Tibial nerve (tissue), 4 donors: ENCODE data around the gene NTM.

Experiments
- EP300 ChIP-seq, 2 donors: sonication (generic); formaldehyde crosslinking; IDR thresholded peaks; one replicate each; pipeline ENCODE4 v1.6.1; 2017; ENCODE audit warnings: antibody characterized with exemption in 2 of 2, mild to moderate bottlenecking in 1 of 2
- POLR2A ChIP-seq, 2 donors: fragments of 450-650 bp; IDR thresholded peaks; one replicate each; pipeline ENCODE4 v1.6.1; 2017; ENCODE audit warnings: antibody characterized with exemption in 2 of 2, mild to moderate bottlenecking in 2 of 2, moderate library complexity in 2 of 2
- TF ChIP-seq, protein P1 (sequence below), 5 experiments: fragments of 200-600 bp in 3 of 5; fragments of 450-650 bp in 2 of 5; sonication (generic) in 3 of 5; IDR thresholded peaks; one replicate each; pipeline ENCODE4 v1.5.1; 2016 to 2019; ENCODE audit warnings: antibody characterized with exemption in 5 of 5, mild to moderate bottlenecking in 3 of 5, moderate library complexity in 2 of 5

DNA sequence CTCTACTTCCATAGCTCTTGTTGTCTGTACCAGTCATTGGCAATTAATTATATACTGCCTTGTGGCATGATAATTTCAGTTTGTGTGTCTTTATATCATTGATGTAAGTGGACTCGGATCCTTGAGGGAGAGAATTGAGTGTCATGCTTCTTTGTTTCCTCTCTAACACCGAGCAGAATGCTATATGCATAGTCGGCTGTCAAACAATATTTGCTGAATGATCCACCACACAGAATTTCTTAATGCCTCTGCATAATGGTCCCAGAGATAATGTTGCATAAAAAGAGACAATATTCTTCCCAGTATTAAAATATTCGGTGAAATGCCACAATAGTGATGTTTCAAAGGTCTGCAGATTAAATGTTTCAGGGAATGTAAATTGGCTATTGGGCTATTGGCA is 664.8 kb downstream of the NTM start:
- TF ChIP-seq, protein P1, sequence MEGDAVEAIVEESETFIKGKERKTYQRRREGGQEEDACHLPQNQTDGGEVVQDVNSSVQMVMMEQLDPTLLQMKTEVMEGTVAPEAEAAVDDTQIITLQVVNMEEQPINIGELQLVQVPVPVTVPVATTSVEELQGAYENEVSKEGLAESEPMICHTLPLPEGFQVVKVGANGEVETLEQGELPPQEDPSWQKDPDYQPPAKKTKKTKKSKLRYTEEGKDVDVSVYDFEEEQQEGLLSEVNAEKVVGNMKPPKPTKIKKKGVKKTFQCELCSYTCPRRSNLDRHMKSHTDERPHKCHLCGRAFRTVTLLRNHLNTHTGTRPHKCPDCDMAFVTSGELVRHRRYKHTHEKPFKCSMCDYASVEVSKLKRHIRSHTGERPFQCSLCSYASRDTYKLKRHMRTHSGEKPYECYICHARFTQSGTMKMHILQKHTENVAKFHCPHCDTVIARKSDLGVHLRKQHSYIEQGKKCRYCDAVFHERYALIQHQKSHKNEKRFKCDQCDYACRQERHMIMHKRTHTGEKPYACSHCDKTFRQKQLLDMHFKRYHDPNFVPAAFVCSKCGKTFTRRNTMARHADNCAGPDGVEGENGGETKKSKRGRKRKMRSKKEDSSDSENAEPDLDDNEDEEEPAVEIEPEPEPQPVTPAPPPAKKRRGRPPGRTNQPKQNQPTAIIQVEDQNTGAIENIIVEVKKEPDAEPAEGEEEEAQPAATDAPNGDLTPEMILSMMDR (IDR thresholded peaks at IDR 0.05): no peak
- TF ChIP-seq POLR2A (IDR thresholded peaks at IDR 0.05) (no peak), EP300 (IDR thresholded peaks at IDR 0.05) (no peak)
